GM19240 (cell line): Measurements from ENCODE around the gene OVCH2.
"Not testable (repeated sequence)": the region's sequence is repeated elsewhere in the genome, so short reads cannot be mapped to it uniquely, and the experiment has no call there.

Source experiments
- DNase-seq: peaks from one replicate; pipeline ENCODE4 v3.0.0; 2011; ENCODE audit warnings: low spot score; ENCODE audit not compliant: insufficient read length

The OVCH2 gene

GRCh38 chr11:7706377-7706776 is at the start of gene OVCH2:
Gene OVCH2 (minus strand): TSS chr11:7706477. CDS start chr11:7706394, 83 bp downstream.
- DNase-seq = no peak

GRCh38 chr11:7749456-7749855 is 43.2 kb upstream of the OVCH2 start:
- DNase-seq = no peak

GRCh38 chr11:7734767-7735166 is 28.5 kb upstream of the OVCH2 start:
- DNase-seq = not testable (repeated sequence)

GRCh38 chr11:7714786-7715185 is 8.5 kb upstream of the OVCH2 start:
- DNase-seq = no peak

- no peak for DNase-seq
Measured at GRCh38 chr11:7703740-7704139, 2.5 kb downstream of the OVCH2 start.

- no peak for DNase-seq
Measured at GRCh38 chr11:7696424-7696823, 9.9 kb downstream of the OVCH2 start.

GRCh38 chr11:7694235-7694634 is 12.0 kb downstream of the OVCH2 start:
- DNase-seq = no peak

GRCh38 chr11:7692426-7692825 is 13.9 kb downstream of the OVCH2 start:
- no peak for DNase-seq

- no peak for DNase-seq
Measured at GRCh38 chr11:7691759-7692350, 14.4 kb downstream of the OVCH2 start.

GRCh38 chr11:7690648-7691047 is 15.6 kb downstream of the OVCH2 start:
- DNase-seq = no peak

- no peak for DNase-seq
Measured at GRCh38 chr11:7689239-7689638, 17.0 kb downstream of the OVCH2 start.

- DNase-seq = no peak
Measured at GRCh38 chr11:7688238-7688826, 17.9 kb downstream of the OVCH2 start.

GRCh38 chr11:7687386-7687785 is 18.9 kb downstream of the OVCH2 start:
- DNase-seq = no peak

GRCh38 chr11:7686761-7687160 is 19.5 kb downstream of the OVCH2 start:
- no peak for DNase-seq

- DNase-seq = no peak
Measured at GRCh38 chr11:7683571-7683970, 22.7 kb downstream of the OVCH2 start.

- DNase-seq = no peak
Measured at GRCh38 chr11:7677796-7678201, 28.5 kb downstream of the OVCH2 start.

- DNase-seq = no peak
Measured at GRCh38 chr11:7677071-7677470, 29.2 kb downstream of the OVCH2 start.

- no peak for DNase-seq
Measured at GRCh38 chr11:7675631-7676030, 30.6 kb downstream of the OVCH2 start.

- no peak for DNase-seq
Measured at GRCh38 chr11:7673724-7674434, 32.4 kb downstream of the OVCH2 start.

GRCh38 chr11:7672960-7673723 is 33.1 kb downstream of the OVCH2 start, which contains the start of gene CYB5R2:
Gene CYB5R2 (minus strand): TSS chr11:7673500. CDS start chr11:7672825, 675 bp downstream.
- DNase-seq = no peak

- DNase-seq = no peak
Measured at GRCh38 chr11:7672276-7672959, 33.9 kb downstream of the OVCH2 start.
